NT2/D1 (cell line): ENCODE results near the gene IQSEC3.
"Not testable (repeated sequence)": the region's sequence is repeated elsewhere in the genome, so short reads cannot be mapped to it uniquely, and the experiment has no call there.

Source experiments
- YY1 ChIP-seq: IDR thresholded peaks from 2 replicates; pipeline ENCODE4 v1.6.1; 2011; ENCODE audit not compliant: insufficient read length, insufficient read depth
- ZNF274 ChIP-seq: IDR thresholded peaks from 2 replicates; pipeline ENCODE4 v1.6.1; 2011; ENCODE audit warnings: mild to moderate bottlenecking, low read depth, low read length

DNA sequence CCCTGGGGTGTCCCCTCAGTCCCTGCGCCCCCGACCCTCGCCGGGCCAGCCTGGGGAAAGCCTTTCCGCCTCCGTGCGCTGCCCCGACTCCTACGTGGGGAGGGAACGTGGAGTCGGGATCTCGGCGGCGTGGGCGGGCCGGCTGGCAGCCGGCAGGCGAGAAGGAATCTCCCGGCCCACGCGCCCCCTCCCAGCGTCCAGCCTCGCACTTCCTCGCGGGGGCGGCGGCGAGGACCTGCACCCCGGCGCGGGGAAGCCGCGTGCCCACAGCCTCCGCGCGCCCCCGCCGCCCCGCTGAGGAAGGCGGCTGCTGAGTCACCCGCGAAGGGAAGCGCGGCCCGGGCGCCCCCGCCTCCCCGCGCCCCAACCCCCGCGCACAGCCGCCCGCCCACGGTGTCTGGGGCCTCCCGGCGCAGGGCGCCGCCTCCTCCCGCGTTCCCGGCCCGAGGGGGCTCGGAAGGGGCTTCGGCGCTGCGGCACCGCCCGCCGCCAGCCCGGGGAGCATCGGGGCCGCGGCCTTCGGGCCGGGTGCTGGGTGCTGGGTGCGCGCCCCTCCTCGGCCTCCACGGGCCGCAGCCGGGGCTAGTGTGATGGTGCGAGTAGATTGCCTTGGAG, 11.3 kb downstream of the IQSEC3 start:
- not testable (repeated sequence) for TF ChIP-seq ZNF274, YY1
